Esophagus squamous epithelium (tissue), 5 donors: Measurements from ENCODE around the gene PSME2. TPM values are rescaled to one million over a fixed set of nuclear protein-coding genes. Genes with fewer than 3 reads are reported as not detected.

Experiments used
- DNase-seq: peaks from one replicate; lab custom pipeline; 2025; lab: John Stamatoyannopoulos, UW
- H3K27ac ChIP-seq, 4 donors: fragments of 200-600 bp; sonication (generic); one replicate each; pipeline ENCODE4 v1.5.1; 2016 to 2019; ENCODE audit warnings: mild to moderate bottlenecking in 1 of 4
- H3K27me3 ChIP-seq, 4 donors: fragments of 200-600 bp; sonication (generic); 1 replicate in 3 of 4; 2 replicates in 1 of 4; pipeline versions ENCODE4 v1.5.1 to v1.6.0; 2017 to 2021; ENCODE audit warnings: antibody characterized with exemption in 1 of 4
- H3K36me3 ChIP-seq, 3 donors: fragments of 200-600 bp; sonication (generic); one replicate each; pipeline ENCODE4 v1.5.1; 2016 to 2019
- H3K4me1 ChIP-seq, 3 donors: fragments of 200-600 bp; sonication (generic); one replicate each; pipeline ENCODE4 v1.5.1; 2017 to 2019
- H3K4me3 ChIP-seq, 4 donors: fragments of 200-600 bp; sonication (generic); 1 replicate in 3 of 4; 2 replicates in 1 of 4; pipeline ENCODE4 v1.5.1; 2016 to 2019; ENCODE audit warnings: mild to moderate bottlenecking in 2 of 4, moderate library complexity in 1 of 4
- H3K9me3 ChIP-seq, 3 donors: fragments of 200-600 bp; sonication (generic); one replicate each; pipeline ENCODE4 v1.5.1; 2016 to 2019
- POLR2A ChIP-seq, 4 donors: fragments of 450-650 bp; IDR thresholded peaks; one replicate each; pipeline ENCODE4 v1.6.1; 2017; ENCODE audit warnings: antibody characterized with exemption in 4 of 4, mild to moderate bottlenecking in 4 of 4, moderate library complexity in 3 of 4
- WGBS, 2 donors: methylation state at CpG; one replicate each; pipeline ENCODE4 v1.1.5; 2018; 5-methylcytosine and 5-hydroxymethylcytosine counted together
- intact Hi-C: fragments of 100-400 bp; cut with DNase I; formaldehyde crosslinking; loops from one replicate; pipeline ENCODE4 v1.15.0; 2022
- total RNA-seq, 4 donors: library from RNA; depleted of rRNA; stranded (reverse); fragments of >200 nt; gene quantifications; one replicate each; pipeline ENCODE4 v1.1.0, GENCODE V29; 2016
- TF ChIP-seq, protein P1 (sequence below), 6 experiments: fragments of 450-650 bp in 4 of 6; fragments of 200-600 bp in 2 of 6; sonication (generic) in 2 of 6; IDR thresholded peaks; one replicate each; pipeline ENCODE4 v1.5.1; 2016 to 2019; ENCODE audit warnings: antibody characterized with exemption in 6 of 6, mild to moderate bottlenecking in 4 of 6, moderate library complexity in 4 of 6
- donor health status: DM: yes; HTN: yes; CAD: no.

Gene PSME2
- total RNA-seq, 4 donors from 2014 or later = 44.4 to 110 (median 77.2) TPM

DNA sequence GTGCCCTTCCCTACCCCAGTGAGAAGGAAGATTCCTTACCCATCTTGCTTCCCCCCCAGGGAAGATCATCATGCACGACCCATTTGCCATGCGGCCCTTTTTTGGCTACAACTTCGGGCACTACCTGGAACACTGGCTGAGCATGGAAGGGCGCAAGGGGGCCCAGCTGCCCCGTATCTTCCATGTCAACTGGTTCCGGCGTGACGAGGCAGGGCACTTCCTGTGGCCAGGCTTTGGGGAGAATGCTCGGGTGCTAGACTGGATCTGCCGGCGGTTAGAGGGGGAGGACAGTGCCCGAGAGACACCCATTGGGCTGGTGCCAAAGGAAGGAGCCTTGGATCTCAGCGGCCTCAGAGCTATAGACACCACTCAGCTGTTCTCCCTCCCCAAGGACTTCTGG lies 43.0 kb downstream of the PSME2 start:
- no peaks in the 10 kb centered on the region for H3K9me3 ChIP-seq
- peaks cover 0 to 5% (median 0%) of the 10 kb centered on the region in 3 donors for H3K4me1 ChIP-seq
- no peak overlapping the region for H3K4me3 ChIP-seq
- H3K27me3 ChIP-seq = no peaks in the 10 kb centered on the region
- DNase-seq = no peak
- no peak overlapping the region for H3K27ac ChIP-seq
- TF ChIP-seq, protein P1, sequence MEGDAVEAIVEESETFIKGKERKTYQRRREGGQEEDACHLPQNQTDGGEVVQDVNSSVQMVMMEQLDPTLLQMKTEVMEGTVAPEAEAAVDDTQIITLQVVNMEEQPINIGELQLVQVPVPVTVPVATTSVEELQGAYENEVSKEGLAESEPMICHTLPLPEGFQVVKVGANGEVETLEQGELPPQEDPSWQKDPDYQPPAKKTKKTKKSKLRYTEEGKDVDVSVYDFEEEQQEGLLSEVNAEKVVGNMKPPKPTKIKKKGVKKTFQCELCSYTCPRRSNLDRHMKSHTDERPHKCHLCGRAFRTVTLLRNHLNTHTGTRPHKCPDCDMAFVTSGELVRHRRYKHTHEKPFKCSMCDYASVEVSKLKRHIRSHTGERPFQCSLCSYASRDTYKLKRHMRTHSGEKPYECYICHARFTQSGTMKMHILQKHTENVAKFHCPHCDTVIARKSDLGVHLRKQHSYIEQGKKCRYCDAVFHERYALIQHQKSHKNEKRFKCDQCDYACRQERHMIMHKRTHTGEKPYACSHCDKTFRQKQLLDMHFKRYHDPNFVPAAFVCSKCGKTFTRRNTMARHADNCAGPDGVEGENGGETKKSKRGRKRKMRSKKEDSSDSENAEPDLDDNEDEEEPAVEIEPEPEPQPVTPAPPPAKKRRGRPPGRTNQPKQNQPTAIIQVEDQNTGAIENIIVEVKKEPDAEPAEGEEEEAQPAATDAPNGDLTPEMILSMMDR (IDR thresholded peaks at IDR 0.05) = no peak
- intact Hi-C loops = loop anchor here (5.0 kb wide), 1 partner anchor 46 kb away; no protein-coding TSS in a partner anchor
- WGBS, 2 donors = 87 to 93% methylated on average over 3 of the region's 13 CpGs
- peaks cover 0 to 57% (median 6%) of the 10 kb centered on the region in 3 donors for H3K36me3 ChIP-seq

DNA sequence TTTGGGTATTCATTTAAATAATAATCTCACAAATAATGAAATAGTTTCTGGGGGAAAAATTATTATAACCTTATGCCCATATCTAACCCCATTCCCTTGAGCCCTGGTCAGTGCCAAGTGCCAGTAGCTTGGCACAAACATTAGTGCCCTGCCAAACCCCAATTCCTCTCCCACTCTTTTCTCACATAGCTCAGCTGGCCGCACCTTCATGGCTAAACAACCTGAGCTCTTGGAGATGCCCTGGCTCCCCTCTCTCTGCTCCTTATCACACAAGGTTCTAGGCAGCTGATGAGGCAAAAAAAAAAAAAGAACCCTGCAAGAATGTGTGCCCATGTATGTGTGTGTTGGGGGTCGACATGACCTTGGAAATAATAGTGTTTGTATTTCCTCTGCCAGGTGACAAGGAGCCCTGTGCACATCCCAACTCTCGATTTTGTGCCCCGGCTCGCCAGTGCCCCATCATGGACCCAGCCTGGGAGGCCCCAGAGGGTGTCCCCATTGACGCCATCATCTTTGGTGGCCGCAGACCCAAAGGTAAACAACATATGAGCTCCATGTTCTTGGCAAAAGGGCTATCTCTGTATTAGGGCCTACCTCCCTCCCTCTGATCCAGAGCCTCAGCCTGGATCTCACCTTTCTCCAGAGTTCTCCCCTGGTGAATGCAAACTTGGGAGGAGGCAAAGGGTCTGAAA lies 43.9 kb downstream of the PSME2 start:
- no peaks in the 10 kb centered on the region for H3K9me3 ChIP-seq
- no peak for DNase-seq
- no peak overlapping the region for H3K4me3 ChIP-seq
- peaks cover 0 to 66% (median 6%) of the 10 kb centered on the region in 3 donors for H3K36me3 ChIP-seq
- 90 to 96% methylated on average over 5 to 6 of the region's 7 CpGs for WGBS, 2 donors
- intact Hi-C loops = loop anchor here (5.0 kb wide), 1 partner anchor 45 kb away; no protein-coding TSS in a partner anchor
- H3K27me3 ChIP-seq = no peaks in the 10 kb centered on the region
- no peak for TF ChIP-seq POLR2A (IDR thresholded peaks at IDR 0.05)
- TF ChIP-seq, protein P1 (IDR thresholded peaks at IDR 0.05) = no peak
- H3K27ac ChIP-seq = no peak overlapping the region
- H3K4me1 ChIP-seq = peaks cover 0 to 4% (median 0%) of the 10 kb centered on the region in 3 donors

DNA sequence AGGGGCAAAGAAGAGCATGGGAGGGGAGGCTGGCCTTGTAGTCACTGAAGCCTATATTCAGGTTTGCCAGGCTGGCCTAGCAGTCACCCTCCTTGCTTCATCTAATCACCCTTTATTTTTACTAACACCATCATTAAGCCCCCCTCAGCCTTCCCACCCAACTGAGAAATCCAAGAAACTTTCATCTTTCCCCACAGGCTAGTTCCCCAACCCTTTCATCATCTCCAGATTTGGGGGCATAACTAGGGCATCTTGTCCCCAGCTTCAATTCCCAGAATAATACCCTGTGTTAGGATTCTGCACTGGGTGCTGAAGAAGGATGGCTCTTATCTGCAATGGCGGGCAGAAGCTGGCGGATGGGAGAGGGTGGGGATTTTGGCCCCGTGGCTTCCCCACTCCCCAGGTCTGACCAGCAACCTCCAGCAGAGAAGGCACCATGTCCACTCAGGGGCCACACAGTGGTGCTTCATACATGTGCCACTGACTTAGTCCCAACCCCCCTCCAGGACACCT lies 45.4 kb downstream of the PSME2 start:
- H3K4me3 ChIP-seq = no peak overlapping the region
- no peaks in the 10 kb centered on the region for H3K27me3 ChIP-seq
- H3K36me3 ChIP-seq = peaks cover 0 to 66% (median 6%) of the 10 kb centered on the region in 3 donors
- no peak for TF ChIP-seq POLR2A (IDR thresholded peaks at IDR 0.05)
- TF ChIP-seq, protein P1 (IDR thresholded peaks at IDR 0.05) = no peak
- no peaks in the 10 kb centered on the region for H3K9me3 ChIP-seq
- no peaks in the 10 kb centered on the region for H3K4me1 ChIP-seq
- WGBS, 2 donors = no CpG with 5 or more reads among the region's 3 CpGs
- no peak for DNase-seq
- H3K27ac ChIP-seq = no peak overlapping the region
- intact Hi-C loops = loop anchor here (5.0 kb wide), 1 partner anchor 44 kb away; no protein-coding TSS in a partner anchor

DNA sequence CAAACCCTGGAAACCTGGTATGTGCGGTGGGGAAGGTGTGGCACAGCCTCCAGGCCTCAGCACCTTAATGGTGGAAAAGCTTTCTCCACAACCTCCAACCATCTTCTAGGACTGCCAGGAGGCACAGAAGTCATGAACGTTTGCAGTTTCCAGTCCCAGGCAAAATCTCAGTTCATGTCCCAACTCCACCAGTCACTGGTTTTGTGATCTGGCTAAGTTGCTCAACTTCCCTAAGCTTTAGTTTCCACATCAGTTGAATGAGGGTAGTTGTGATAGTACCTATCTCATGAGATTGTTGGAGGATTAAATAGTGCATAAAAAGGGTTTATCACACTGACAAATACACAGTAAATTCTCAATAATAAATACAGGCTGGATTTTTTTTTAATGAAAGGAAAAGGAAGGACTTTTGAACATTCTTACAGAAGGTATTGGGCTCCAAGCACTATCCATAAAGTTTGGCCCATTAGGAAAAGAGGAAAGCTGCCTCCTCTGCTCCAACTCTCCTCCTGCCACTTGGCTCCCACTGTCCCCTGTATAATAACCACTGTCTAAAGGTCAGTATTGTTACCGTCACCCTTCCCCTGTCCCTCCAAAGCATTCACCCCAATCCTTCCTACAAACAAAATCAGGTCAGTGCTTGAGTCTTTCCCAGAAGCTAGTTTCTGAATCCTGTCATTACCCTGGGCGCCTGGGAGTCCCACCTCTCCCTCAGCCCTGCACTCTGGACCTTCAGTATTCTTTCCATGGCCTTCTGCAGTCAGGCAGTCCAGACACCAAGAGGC lies 46.0 kb downstream of the PSME2 start:
- 67 to 92% methylated on average over 3 to 4 of the region's 4 CpGs for WGBS, 2 donors
- Histone ChIP-seq H3K4me1 (peaks cover 4 to 5% (median 4%) of the 10 kb centered on the region in 3 donors), H3K27me3 (no peaks in the 10 kb centered on the region), H3K27ac (no peak overlapping the region), H3K9me3 (no peaks in the 10 kb centered on the region), H3K4me3 (no peak overlapping the region), H3K36me3 (peaks cover 0 to 66% (median 6%) of the 10 kb centered on the region in 3 donors)
- TF ChIP-seq POLR2A (IDR thresholded peaks at IDR 0.05) = no peak
- DNase-seq = no peak
- intact Hi-C loops = loop anchor here (5.0 kb wide), 1 partner anchor 43 kb away; no protein-coding TSS in a partner anchor

DNA sequence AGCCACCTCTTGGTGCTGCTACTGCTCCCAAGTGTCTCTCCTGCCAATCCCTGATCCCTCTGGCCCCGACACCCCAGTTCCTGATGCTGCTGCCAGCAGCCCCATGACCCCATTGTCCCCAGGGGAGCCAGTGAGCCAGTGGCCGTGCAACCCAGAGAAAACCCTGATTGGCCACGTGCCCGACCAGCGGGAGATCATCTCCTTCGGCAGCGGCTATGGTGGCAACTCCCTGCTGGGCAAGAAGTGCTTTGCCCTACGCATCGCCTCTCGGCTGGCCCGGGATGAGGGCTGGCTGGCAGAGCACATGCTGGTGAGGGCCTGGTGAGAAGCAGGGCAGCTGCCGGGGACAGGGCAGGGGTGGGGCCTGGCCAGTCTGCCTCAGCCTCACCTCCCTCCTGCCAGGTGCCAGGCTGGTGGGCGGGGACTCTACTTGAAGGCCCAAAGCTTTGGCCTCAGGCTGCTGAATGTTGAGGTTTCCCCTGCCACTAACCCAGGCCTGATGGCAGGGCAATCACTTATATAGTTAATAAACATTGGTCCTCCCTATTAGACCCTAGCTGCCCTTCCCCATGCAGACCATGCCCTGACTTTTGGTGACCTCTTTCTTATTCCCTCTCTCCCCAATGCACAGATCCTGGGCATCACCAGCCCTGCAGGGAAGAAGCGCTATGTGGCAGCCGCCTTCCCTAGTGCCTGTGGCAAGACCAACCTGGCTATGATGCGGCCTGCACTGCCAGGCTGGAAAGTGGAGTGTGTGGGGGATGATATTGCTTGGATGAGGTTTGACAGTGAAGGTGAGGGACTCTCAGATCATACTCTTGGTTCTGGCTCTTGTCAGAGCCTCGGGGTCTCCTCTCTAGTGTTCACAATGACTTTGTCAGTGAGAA lies 47.2 kb downstream of the PSME2 start:
- Histone ChIP-seq H3K36me3 (peaks cover 0 to 60% (median 6%) of the 10 kb centered on the region in 3 donors), H3K9me3 (no peaks in the 10 kb centered on the region), H3K4me1 (peaks cover 11 to 14% (median 12%) of the 10 kb centered on the region in 3 donors), H3K27ac (no peak overlapping the region), H3K27me3 (no peaks in the 10 kb centered on the region), H3K4me3 (no peak overlapping the region)
- DNase-seq = no peak
- TF ChIP-seq, protein P1 (IDR thresholded peaks at IDR 0.05) = no peak
- TF ChIP-seq POLR2A (IDR thresholded peaks at IDR 0.05) = no peak
- 82 to 89% methylated on average over 5 of the region's 17 CpGs for WGBS, 2 donors
- intact Hi-C loops = no loop called here
